Nephron (organoid): ENCODE measurements around the gene RELT.
A peak's percentile ranks its signal among the peaks of the same experiment; 100 is the strongest.

Experiments
- H3K27ac Mint-ChIP-seq, 3 experiments: 2 replicates each; pipeline ENCODE4 v1.8.0; 2020; ENCODE audit warnings: mixed read lengths in 3 of 3, mild to moderate bottlenecking in 2 of 3, moderate library complexity in 1 of 3
- H3K27me3 Mint-ChIP-seq: 2 replicates; pipeline ENCODE4 v1.8.0; 2021; ENCODE audit warnings: low read depth, mild to moderate bottlenecking, moderate library complexity, mixed read lengths
- H3K36me3 Mint-ChIP-seq: 2 replicates; pipeline ENCODE4 v1.8.0; 2020; ENCODE audit warnings: low read depth, mixed read lengths
- H3K4me1 Mint-ChIP-seq: 2 replicates; pipeline ENCODE4 v1.8.0; 2020; ENCODE audit warnings: mixed read lengths
- H3K4me3 Mint-ChIP-seq, 3 experiments: 2 replicates each; pipeline ENCODE4 v1.8.0; 2020; ENCODE audit warnings: mild to moderate bottlenecking in 3 of 3, mixed read lengths in 3 of 3, moderate library complexity in 2 of 3
- H3K9me3 Mint-ChIP-seq: 2 replicates; pipeline ENCODE4 v1.8.0; 2020; ENCODE audit warnings: mixed read lengths
- CTCF ChIP-seq, 3 experiments: fragments of 200-600 bp; sonication (generic); IDR thresholded peaks; one replicate each; pipeline ENCODE4 v1.5.0; 2021; ENCODE audit warnings: antibody characterized with exemption in 3 of 3; ENCODE audit not compliant: unreplicated experiment in 3 of 3

Gene RELT

DNA sequence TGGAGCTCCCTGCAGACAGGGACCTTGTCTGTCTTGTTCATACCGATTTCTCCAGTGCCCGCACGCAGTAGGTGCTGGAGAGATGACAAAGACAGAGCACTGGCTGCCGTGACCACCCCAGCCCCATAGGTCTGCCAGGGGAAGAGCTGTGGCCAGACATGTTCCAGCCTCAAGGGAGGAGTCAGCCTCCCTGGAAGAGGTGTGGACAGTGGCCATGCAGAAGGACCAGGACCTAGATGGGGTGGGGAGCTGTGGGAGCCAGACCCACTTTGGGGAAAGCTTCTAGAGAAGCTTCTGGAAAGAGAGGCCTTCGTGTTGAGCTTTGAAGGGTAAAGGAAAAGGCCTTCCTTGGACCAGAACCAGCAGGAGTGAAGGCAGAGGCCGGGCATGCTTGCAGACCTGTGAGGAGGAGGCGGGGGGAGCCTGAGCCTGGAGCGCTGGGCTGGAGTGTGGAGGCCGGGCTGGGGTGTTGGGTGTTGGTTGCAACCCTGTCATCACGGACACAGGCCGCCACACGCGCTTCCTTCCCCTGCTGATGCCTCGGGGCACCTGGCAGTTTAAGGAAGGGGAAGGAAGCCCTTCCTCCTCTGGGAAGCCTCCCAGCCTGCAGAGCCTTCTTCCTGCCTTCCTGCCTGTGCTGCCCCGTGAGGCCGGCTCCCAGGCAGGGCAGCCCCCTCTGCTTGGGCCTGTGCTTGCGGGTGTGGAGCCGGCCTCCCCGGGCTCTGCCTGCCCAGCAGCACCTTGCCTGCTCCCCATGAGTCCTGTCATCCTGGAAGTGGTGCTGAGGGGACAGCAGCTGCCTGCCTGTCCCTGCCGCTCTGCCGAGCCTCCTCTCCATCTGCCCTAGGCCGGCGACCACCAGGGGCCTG, 12.3 kb downstream of the RELT start:
- Mint-ChIP-seq H3K4me1 (peaks cover 53% of the 10 kb centered on the region), H3K9me3 (no peaks in the 10 kb centered on the region), H3K27me3 (peaks cover 4% of the 10 kb centered on the region), H3K36me3 (no peaks in the 10 kb centered on the region), H3K27ac (peak overlapping the region; percentile 73 to 95 (median 84)), H3K4me3 (no peak overlapping the region)
- no peak for TF ChIP-seq CTCF (IDR thresholded peaks at IDR 0.05; ENCODE audit: unreplicated experiment in 3 of 3)

- Mint-ChIP-seq H3K4me3 (no peak overlapping the region), H3K9me3 (no peaks in the 10 kb centered on the region), H3K27me3 (peaks cover 4% of the 10 kb centered on the region), H3K4me1 (peaks cover 52% of the 10 kb centered on the region), H3K36me3 (no peaks in the 10 kb centered on the region), H3K27ac (peak overlapping the region in 1 of 3 experiments; percentile 48)
- TF ChIP-seq CTCF (IDR thresholded peaks at IDR 0.05; ENCODE audit: unreplicated experiment in 3 of 3): no peak
These were observed 12.9 kb downstream of the RELT start for GRCh38 chr11:73389134-73389525.

GRCh38 chr11:73389916-73390315, 13.7 kb downstream of the RELT start:
- H3K36me3 Mint-ChIP-seq: no peaks in the 10 kb centered on the region
- peaks cover 44% of the 10 kb centered on the region for H3K4me1 Mint-ChIP-seq
- peak overlapping the region in 1 of 3 experiments; percentile 15 for H3K27ac Mint-ChIP-seq
- TF ChIP-seq CTCF (IDR thresholded peaks at IDR 0.05; ENCODE audit: unreplicated experiment in 3 of 3): no peak
- no peak overlapping the region for H3K4me3 Mint-ChIP-seq
- H3K9me3 Mint-ChIP-seq: no peaks in the 10 kb centered on the region
- peaks cover 4% of the 10 kb centered on the region for H3K27me3 Mint-ChIP-seq

DNA sequence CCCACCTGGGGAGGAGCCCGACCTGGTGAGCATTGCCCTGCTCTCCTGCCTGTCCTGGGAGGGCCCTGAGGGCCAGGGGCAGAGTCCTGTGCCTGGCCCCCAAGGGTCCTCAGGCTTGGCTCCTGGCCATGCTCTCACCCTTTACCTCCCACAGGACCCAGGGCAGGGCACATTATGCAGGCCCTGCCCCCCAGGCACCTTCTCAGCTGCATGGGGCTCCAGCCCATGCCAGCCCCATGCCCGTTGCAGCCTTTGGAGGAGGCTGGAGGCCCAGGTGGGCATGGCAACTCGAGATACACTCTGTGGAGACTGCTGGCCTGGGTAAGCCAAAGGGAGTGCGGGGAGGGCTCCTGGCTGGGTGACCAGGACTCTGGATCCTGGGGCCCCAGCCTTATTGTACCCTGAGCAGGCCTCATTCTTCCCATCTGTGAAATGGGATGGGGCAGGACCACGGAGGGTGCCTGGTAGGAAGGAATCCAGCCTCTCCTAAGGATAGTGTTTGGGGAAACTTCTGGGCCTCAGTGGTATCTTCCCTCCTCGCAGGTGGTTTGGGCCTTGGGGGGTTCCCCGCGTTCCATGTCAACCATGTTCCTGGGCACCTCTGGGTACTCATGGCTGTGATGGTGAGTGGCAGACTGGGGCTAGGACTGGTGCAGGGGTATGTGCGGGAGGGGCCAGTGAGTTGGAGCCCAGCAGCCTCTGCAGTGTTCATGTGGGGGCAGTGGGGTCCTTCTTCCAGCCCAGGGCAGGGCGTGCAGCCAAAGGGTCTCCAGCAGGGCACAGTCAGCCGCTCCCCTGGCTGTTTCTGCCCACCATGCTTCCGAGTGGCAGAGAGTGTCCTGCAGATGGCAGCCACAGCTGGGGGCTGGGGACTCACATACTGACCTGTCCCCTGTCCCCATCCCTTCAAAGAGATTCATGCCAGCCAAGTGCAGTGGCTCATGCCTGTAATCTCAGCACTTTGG, 14.7 kb downstream of the RELT start:
- Mint-ChIP-seq H3K4me3 (no peak overlapping the region), H3K36me3 (no peaks in the 10 kb centered on the region), H3K4me1 (peaks cover 35% of the 10 kb centered on the region), H3K27me3 (peaks cover 4% of the 10 kb centered on the region), H3K9me3 (no peaks in the 10 kb centered on the region), H3K27ac (no peak overlapping the region)
- no peak for TF ChIP-seq CTCF (IDR thresholded peaks at IDR 0.05; ENCODE audit: unreplicated experiment in 3 of 3)

DNA sequence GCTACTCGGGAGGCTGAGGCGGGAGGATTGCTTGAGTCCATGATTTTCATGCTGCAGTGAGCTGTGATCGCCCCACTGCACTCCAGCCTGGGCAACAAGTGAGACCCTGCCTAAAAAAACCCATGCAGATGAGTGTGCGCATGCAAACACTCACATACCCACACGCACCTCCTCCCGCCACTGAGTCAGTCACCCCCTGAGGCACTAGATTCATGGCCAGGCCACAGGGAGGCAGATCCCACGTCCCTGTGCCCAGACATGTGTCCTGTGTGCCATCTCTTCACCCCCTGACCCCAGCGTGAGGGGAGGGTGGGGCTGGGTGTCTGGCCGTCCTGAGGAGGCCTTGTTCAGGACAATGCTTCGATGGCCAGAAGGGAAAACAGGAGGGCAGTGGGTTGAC, 15.5 kb downstream of the RELT start:
- Mint-ChIP-seq H3K9me3 (no peaks in the 10 kb centered on the region), H3K27ac (no peak overlapping the region), H3K27me3 (peaks cover 4% of the 10 kb centered on the region), H3K4me1 (peaks cover 35% of the 10 kb centered on the region), H3K4me3 (no peak overlapping the region), H3K36me3 (no peaks in the 10 kb centered on the region)
- no peak for TF ChIP-seq CTCF (IDR thresholded peaks at IDR 0.05; ENCODE audit: unreplicated experiment in 3 of 3)
